NCI-H146 treated with DMSO at 0.1 percent for 48 hours (cell line): ENCODE measurements around the gene ALKBH1.
A peak's percentile ranks its signal among the peaks of the same experiment; 100 is the strongest.
"Not testable (repeated sequence)": the region's sequence is repeated elsewhere in the genome, so short reads cannot be mapped to it uniquely, and the experiment has no call there.

Experiments used
- DNase-seq: peaks from one replicate; lab custom pipeline; 2025; ENCODE audit not compliant: unreplicated experiment; lab: John Stamatoyannopoulos, UW

The ALKBH1 gene

GRCh38 chr14:77707724-77708408 is at the start of gene ALKBH1, which contains the start of gene SLIRP:
ALKBH1 (minus strand) TSS chr14:77708023; CDS start chr14:77708004, 19 bp downstream.
SLIRP (plus strand) TSS chr14:77708103; CDS start chr14:77708112, 9 bp downstream.
- peak; percentile 35 for DNase-seq

- DNase-seq, result no peak
These were observed 45.1 kb upstream of the ALKBH1 start for GRCh38 chr14:77752799-77753516.

GRCh38 chr14:77752266-77752665 is 44.4 kb upstream of the ALKBH1 start:
- no peak for DNase-seq

- not testable (repeated sequence) for DNase-seq
These were observed 39.6 kb upstream of the ALKBH1 start for GRCh38 chr14:77747425-77747824.

- no peak for DNase-seq
These were observed 38.4 kb upstream of the ALKBH1 start for GRCh38 chr14:77746064-77746702.

- no peak for DNase-seq
These were observed 33.6 kb upstream of the ALKBH1 start for GRCh38 chr14:77741438-77741837.

GRCh38 chr14:77738559-77739250 is 30.9 kb upstream of the ALKBH1 start:
- DNase-seq, result no peak

GRCh38 chr14:77730976-77731497 is 23.2 kb upstream of the ALKBH1 start:
- no peak for DNase-seq

- DNase-seq, result no peak
These were observed 14.5 kb upstream of the ALKBH1 start for GRCh38 chr14:77722301-77722700.

- no peak for DNase-seq
These were observed 13.6 kb upstream of the ALKBH1 start for GRCh38 chr14:77721437-77721836.

- no peak for DNase-seq
These were observed 9.9 kb upstream of the ALKBH1 start for GRCh38 chr14:77717608-77718305.

- no peak for DNase-seq
These were observed 7.1 kb upstream of the ALKBH1 start for GRCh38 chr14:77714926-77715325.

- no peak for DNase-seq
These were observed 2.5 kb upstream of the ALKBH1 start for GRCh38 chr14:77710364-77710763.

- DNase-seq, result no peak
These were observed 1.6 kb upstream of the ALKBH1 start for GRCh38 chr14:77709412-77709811.

GRCh38 chr14:77708749-77709148 is 926 bp upstream of the ALKBH1 start:
- DNase-seq, result no peak

GRCh38 chr14:77707355-77707723 is 484 bp downstream of the ALKBH1 start:
- peak; percentile 14 for DNase-seq

- DNase-seq, result no peak
These were observed 16.6 kb downstream of the ALKBH1 start for GRCh38 chr14:77691259-77691658.

- no peak for DNase-seq
These were observed 25.7 kb downstream of the ALKBH1 start for GRCh38 chr14:77682158-77682553.

- DNase-seq, result no peak
These were observed 26.3 kb downstream of the ALKBH1 start for GRCh38 chr14:77681196-77682157.
